Cardiac muscle cell (in vitro differentiated cells and primary cell): ENCODE data around the gene COL23A1. TPM values are rescaled to one million over a fixed set of nuclear protein-coding genes. Genes with fewer than 3 reads are reported as not detected.

Experiments
- DNase-seq, 2 donors: peaks; one replicate each; pipeline versions ENCODE4 v3.0.0 to v3.0.0-alpha.2; 2010 to 2017; ENCODE audit warnings: low read depth in 1 of 2, low spot score in 1 of 2
- H3K27ac ChIP-seq: fragments of 200-600 bp; sonication (generic); 2 replicates; pipeline ENCODE4 v1.5.1; 2016
- H3K27me3 ChIP-seq: fragments of 200-600 bp; sonication (generic); 2 replicates; pipeline ENCODE4 v1.6.0; 2016; ENCODE audit warnings: control low read depth
- H3K36me3 ChIP-seq: fragments of 200-600 bp; sonication (generic); 2 replicates; pipeline ENCODE4 v1.5.1; 2016; ENCODE audit warnings: control low read depth
- H3K4me1 ChIP-seq: fragments of 200-600 bp; sonication (generic); 2 replicates; pipeline ENCODE4 v1.8.1; 2017; ENCODE audit warnings: low read depth, mild to moderate bottlenecking, mixed run types
- H3K4me3 ChIP-seq: fragments of 200-600 bp; sonication (generic); 2 replicates; pipeline ENCODE4 v1.5.1; 2016; ENCODE audit warnings: mild to moderate bottlenecking
- H3K9me3 ChIP-seq: fragments of 200-600 bp; sonication (generic); 2 replicates; pipeline ENCODE4 v1.5.1; 2017; ENCODE audit warnings: low read depth, mild to moderate bottlenecking, control low read depth
- polyA plus RNA-seq: library from polyadenylated mRNA; unstranded; fragments of >200 nt; fragmentation: Nextera tagmentation; extraction: Ambion mirVana; gene quantifications from 2 replicates; pipeline ENCODE4 v1.2.1, GENCODE V29; 2016
- total RNA-seq: library from RNA; depleted of rRNA; stranded (reverse); fragments of >200 nt; gene quantifications from 2 replicates; pipeline ENCODE4 v1.2.3, GENCODE V29; 2016
- TF ChIP-seq, protein P1 (sequence below): IDR thresholded peaks from 2 replicates; pipeline ENCODE4 v1.5.1; 2012; ENCODE audit warnings: low read depth, mild to moderate bottlenecking, low read length

COL23A1 gene
- total and polyA plus RNA-seq, 2 experiments from 2014 or later = 28.9 to 43.0 TPM

- TF ChIP-seq, protein P1, sequence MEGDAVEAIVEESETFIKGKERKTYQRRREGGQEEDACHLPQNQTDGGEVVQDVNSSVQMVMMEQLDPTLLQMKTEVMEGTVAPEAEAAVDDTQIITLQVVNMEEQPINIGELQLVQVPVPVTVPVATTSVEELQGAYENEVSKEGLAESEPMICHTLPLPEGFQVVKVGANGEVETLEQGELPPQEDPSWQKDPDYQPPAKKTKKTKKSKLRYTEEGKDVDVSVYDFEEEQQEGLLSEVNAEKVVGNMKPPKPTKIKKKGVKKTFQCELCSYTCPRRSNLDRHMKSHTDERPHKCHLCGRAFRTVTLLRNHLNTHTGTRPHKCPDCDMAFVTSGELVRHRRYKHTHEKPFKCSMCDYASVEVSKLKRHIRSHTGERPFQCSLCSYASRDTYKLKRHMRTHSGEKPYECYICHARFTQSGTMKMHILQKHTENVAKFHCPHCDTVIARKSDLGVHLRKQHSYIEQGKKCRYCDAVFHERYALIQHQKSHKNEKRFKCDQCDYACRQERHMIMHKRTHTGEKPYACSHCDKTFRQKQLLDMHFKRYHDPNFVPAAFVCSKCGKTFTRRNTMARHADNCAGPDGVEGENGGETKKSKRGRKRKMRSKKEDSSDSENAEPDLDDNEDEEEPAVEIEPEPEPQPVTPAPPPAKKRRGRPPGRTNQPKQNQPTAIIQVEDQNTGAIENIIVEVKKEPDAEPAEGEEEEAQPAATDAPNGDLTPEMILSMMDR = no peak
- H3K27ac ChIP-seq = no peak overlapping the region
- H3K4me1 ChIP-seq = peaks cover 12% of the 10 kb centered on the region
- H3K4me3 ChIP-seq = no peak overlapping the region
- no peaks in the 10 kb centered on the region for H3K36me3 ChIP-seq
- no peaks in the 10 kb centered on the region for H3K27me3 ChIP-seq
- DNase-seq = no peak
- no peaks in the 10 kb centered on the region for H3K9me3 ChIP-seq
These were observed 114.8 kb downstream of the COL23A1 start for GRCh38 chr5:178475422-178475821.

DNA sequence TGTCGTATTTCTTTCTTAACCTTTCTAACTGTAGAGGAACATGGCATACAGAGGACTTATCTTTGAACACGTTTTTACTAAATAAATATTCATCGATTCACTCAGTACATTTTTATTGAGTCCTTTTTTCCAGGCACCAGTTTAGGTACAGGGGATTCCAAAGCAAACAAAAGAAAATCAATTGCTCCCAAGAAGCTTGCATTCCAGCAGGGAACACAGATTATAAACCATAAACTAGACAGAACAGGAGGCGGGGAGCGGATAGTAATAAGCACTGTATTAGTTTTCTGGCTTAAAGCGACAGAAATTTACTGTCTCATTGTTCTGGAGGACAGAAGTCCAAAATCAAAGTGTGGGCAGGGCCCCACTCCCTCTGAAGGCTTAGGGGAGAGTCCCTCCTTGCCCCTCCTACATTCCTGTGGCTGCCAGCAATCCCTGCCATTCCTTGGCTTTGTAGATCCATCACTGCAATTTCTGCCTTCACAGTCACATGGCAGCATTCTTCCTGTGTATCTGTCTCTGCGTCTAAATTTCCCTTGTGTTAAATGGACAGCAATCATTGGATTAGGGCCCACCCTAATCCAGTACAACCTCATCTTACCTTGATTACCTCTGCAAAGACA lies 115.5 kb downstream of the COL23A1 start:
- peak in 1 of 2 donors; percentile 30 for DNase-seq
- no peaks in the 10 kb centered on the region for H3K27me3 ChIP-seq
- H3K4me3 ChIP-seq = no peak overlapping the region
- H3K27ac ChIP-seq = no peak overlapping the region
- TF ChIP-seq, protein P1 = no peak
- H3K36me3 ChIP-seq = no peaks in the 10 kb centered on the region
- peaks cover 20% of the 10 kb centered on the region for H3K4me1 ChIP-seq
- no peaks in the 10 kb centered on the region for H3K9me3 ChIP-seq

GRCh38 chr5:178473854-178474253 lies 116.3 kb downstream of the COL23A1 start:
- Histone ChIP-seq H3K4me1 (peaks cover 23% of the 10 kb centered on the region), H3K4me3 (no peak overlapping the region), H3K9me3 (no peaks in the 10 kb centered on the region), H3K27me3 (no peaks in the 10 kb centered on the region), H3K27ac (no peak overlapping the region), H3K36me3 (no peaks in the 10 kb centered on the region)
- no peak for DNase-seq
- TF ChIP-seq, protein P1 = no peak

GRCh38 chr5:178472138-178472537 lies 118.1 kb downstream of the COL23A1 start:
- no peak for DNase-seq
- TF ChIP-seq, protein P1 = no peak

GRCh38 chr5:178471711-178472110 lies 118.5 kb downstream of the COL23A1 start:
- H3K36me3 ChIP-seq = no peaks in the 10 kb centered on the region
- DNase-seq = no peak
- H3K27me3 ChIP-seq = no peaks in the 10 kb centered on the region
- H3K4me1 ChIP-seq = peaks cover 28% of the 10 kb centered on the region
- no peak overlapping the region for H3K27ac ChIP-seq
- no peak overlapping the region for H3K4me3 ChIP-seq
- no peaks in the 10 kb centered on the region for H3K9me3 ChIP-seq
- TF ChIP-seq, protein P1 = no peak

More at GRCh38 chr5:178472138-178472537, 118.1 kb downstream of the COL23A1 start:
- Histone ChIP-seq H3K27ac (no peak overlapping the region), H3K27me3 (no peaks in the 10 kb centered on the region), H3K9me3 (no peaks in the 10 kb centered on the region), H3K36me3 (no peaks in the 10 kb centered on the region), H3K4me1 (peaks cover 26% of the 10 kb centered on the region), H3K4me3 (no peak overlapping the region)
